Liver (tissue), 9 donors: Measurements from ENCODE around the gene RPL39L. TPM values are rescaled to one million over a fixed set of nuclear protein-coding genes. Genes with fewer than 3 reads are reported as not detected.

ENCODE experiments used
- DNase-seq: peaks from one replicate; pipeline ENCODE4 v3.0.0-alpha.2; 2017; ENCODE audit warnings: low spot score
- H3K27ac ChIP-seq, 2 donors: one replicate each; pipeline ENCODE4 v1.7.0; 2013; ENCODE audit warnings: inconsistent platforms in 2 of 2, low read length in 2 of 2, control low read depth in 1 of 2, low read depth in 1 of 2, mild to moderate bottlenecking in 1 of 2
- H3K27me3 ChIP-seq, 4 donors: one replicate each; pipeline versions ENCODE4 v1.6.1 to v1.7.0; 2013; ENCODE audit warnings: low read length in 3 of 4, inconsistent platforms in 1 of 4, mild to moderate bottlenecking in 1 of 4, moderate library complexity in 1 of 4; ENCODE audit not compliant: control insufficient read depth in 4 of 4, insufficient read depth in 4 of 4
- H3K36me3 ChIP-seq, 4 donors: one replicate each; pipeline versions ENCODE4 v1.6.1 to v1.7.0; 2013; ENCODE audit warnings: low read length in 3 of 4, mild to moderate bottlenecking in 3 of 4, low read depth in 1 of 4, moderate library complexity in 1 of 4; ENCODE audit not compliant: control insufficient read depth in 4 of 4, insufficient read depth in 3 of 4
- H3K4me1 ChIP-seq, 4 donors: one replicate each; pipeline versions ENCODE4 v1.6.1 to v1.7.0; 2013; ENCODE audit warnings: low read length in 3 of 4, mild to moderate bottlenecking in 3 of 4, moderate library complexity in 1 of 4; ENCODE audit not compliant: control insufficient read depth in 4 of 4, insufficient read depth in 4 of 4
- H3K4me3 ChIP-seq, 3 donors: one replicate each; pipeline versions ENCODE4 v1.6.1 to v1.7.0; 2013; ENCODE audit warnings: low read length in 3 of 3, control low read depth in 1 of 3, low read depth in 1 of 3, mild to moderate bottlenecking in 1 of 3
- H3K9ac ChIP-seq, 2 donors: one replicate each; pipeline ENCODE4 v1.7.0; 2013; ENCODE audit warnings: low read length in 2 of 2, mild to moderate bottlenecking in 2 of 2, moderate library complexity in 2 of 2, control low read depth in 1 of 2, low read depth in 1 of 2
- H3K9me3 ChIP-seq, 4 donors: one replicate each; pipeline versions ENCODE4 v1.6.1 to v1.7.0; 2013; ENCODE audit warnings: low read length in 3 of 4; ENCODE audit not compliant: control insufficient read depth in 4 of 4
- ATF3 ChIP-seq: IDR thresholded peaks from 2 replicates; pipeline ENCODE4 v1.6.1; 2016; ENCODE audit warnings: antibody characterized with exemption
- CTCF ChIP-seq: fragments of 150-350 bp; IDR thresholded peaks from 2 replicates; pipeline ENCODE4 v1.5.1; 2017; ENCODE audit warnings: improper control_type of control experiment, low read depth, low read length; ENCODE audit not compliant: missing input control
- EGR1 ChIP-seq, 2 donors: IDR thresholded peaks; 2 replicates each; pipeline ENCODE4 v1.6.1; 2016 to 2018; ENCODE audit warnings: antibody characterized with exemption in 2 of 2, low read depth in 2 of 2
- FOXA1 ChIP-seq: IDR thresholded peaks from 2 replicates; pipeline ENCODE4 v1.6.1; 2016; ENCODE audit warnings: antibody characterized with exemption
- FOXA2 ChIP-seq: IDR thresholded peaks from 2 replicates; pipeline ENCODE4 v1.6.1; 2016; ENCODE audit warnings: antibody characterized with exemption
- GABPA ChIP-seq, 2 donors: IDR thresholded peaks in 1 of 2; conservative IDR thresholded peaks in 1 of 2; 2 replicates each; pipeline ENCODE4 v1.6.1; 2016; ENCODE audit warnings: antibody characterized with exemption in 2 of 2, mild to moderate bottlenecking in 1 of 2, moderate library complexity in 1 of 2
- HNF4A ChIP-seq, 2 donors: conservative IDR thresholded peaks; 2 replicates each; pipeline ENCODE4 v1.6.1; 2016; ENCODE audit warnings: antibody characterized with exemption in 2 of 2, mild to moderate bottlenecking in 2 of 2
- HNF4G ChIP-seq: IDR thresholded peaks from 2 replicates; pipeline ENCODE4 v1.6.1; 2016; ENCODE audit warnings: antibody characterized with exemption
- JUND ChIP-seq, 2 donors: IDR thresholded peaks; 2 replicates each; pipeline ENCODE4 v1.6.1; 2016; ENCODE audit warnings: antibody characterized with exemption in 2 of 2
- MAX ChIP-seq: IDR thresholded peaks from 2 replicates; pipeline ENCODE4 v1.6.1; 2016; ENCODE audit warnings: antibody characterized with exemption
- NR2F2 ChIP-seq: IDR thresholded peaks from 2 replicates; pipeline ENCODE4 v1.6.1; 2016; ENCODE audit warnings: antibody characterized with exemption
- RAD21 ChIP-seq, 2 donors: IDR thresholded peaks; 2 replicates each; pipeline ENCODE4 v1.6.1; 2016; ENCODE audit warnings: antibody characterized with exemption in 2 of 2, mild to moderate bottlenecking in 2 of 2
- REST ChIP-seq: IDR thresholded peaks from 2 replicates; pipeline ENCODE4 v1.6.1; 2016; ENCODE audit warnings: antibody characterized with exemption, mild to moderate bottlenecking
- RXRA ChIP-seq, 2 donors: IDR thresholded peaks; 2 replicates each; pipeline ENCODE4 v1.6.1; 2017 to 2018; ENCODE audit warnings: antibody characterized with exemption in 2 of 2, mild to moderate bottlenecking in 1 of 2
- SP1 ChIP-seq: IDR thresholded peaks from 2 replicates; pipeline ENCODE4 v1.6.1; 2018; ENCODE audit warnings: antibody characterized with exemption, mild to moderate bottlenecking
- TAF1 ChIP-seq: conservative IDR thresholded peaks from 2 replicates; pipeline ENCODE4 v1.6.1; 2016; ENCODE audit warnings: antibody characterized with exemption, mild to moderate bottlenecking
- YY1 ChIP-seq: IDR thresholded peaks from 2 replicates; pipeline ENCODE4 v1.6.1; 2016; ENCODE audit warnings: antibody characterized with exemption, mild to moderate bottlenecking
- ZBTB33 ChIP-seq: IDR thresholded peaks from 2 replicates; pipeline ENCODE4 v1.6.1; 2016; ENCODE audit warnings: antibody characterized with exemption
- WGBS: extraction: QIAGEN DNeasy Blood & Tissue Kit; methylation state at CpG from one replicate; pipeline ENCODE4 v1.1.7; 2013; 5-methylcytosine and 5-hydroxymethylcytosine counted together
- polyA plus RNA-seq, 2 donors: library from polyadenylated mRNA; stranded (reverse) in 1 of 2; unstranded in 1 of 2; fragments of 200-250 nt in 1 of 2; fragments of >200 nt in 1 of 2; fragmentation: Nextera tagmentation in 1 of 2; extraction: Ambion mirVana in 1 of 2; gene quantifications; one replicate each; pipeline versions ENCODE4 v1.2.1 to v1.2.3, GENCODE V29; 2013 to 2015
- total RNA-seq, 2 donors: library from RNA; depleted of rRNA; stranded (reverse); fragments of >200 nt; gene quantifications; one replicate each; pipeline ENCODE4 v1.2.3, GENCODE V29; 2014
- donor health status: healthy.
- donor health status: healthy.
- donor health status: healthy.
- donor health status: healthy.
- donor health status: healthy.

Gene RPL39L
- total and polyA plus RNA-seq, 4 donors = 1.1 to 6.6 (median 4.2) TPM

- no peaks in the 10 kb centered on the region for H3K36me3 ChIP-seq
- H3K27ac ChIP-seq = no peak overlapping the region
- no peaks in the 10 kb centered on the region for H3K9me3 ChIP-seq
- H3K9ac ChIP-seq = no peak overlapping the region
- H3K4me3 ChIP-seq = no peak overlapping the region
- H3K4me1 ChIP-seq = peaks cover 0 to 14% (median 12%) of the 10 kb centered on the region in 4 donors
- WGBS = 80% methylated on average over 7 of the region's 7 CpGs
- TF ChIP-seq FOXA1 = no peak
- no peak for TF ChIP-seq MAX
- no peak for TF ChIP-seq TAF1
- no peak for TF ChIP-seq ATF3
- no peak for TF ChIP-seq NR2F2
- no peak for TF ChIP-seq GABPA (IDR thresholded peaks at IDR 0.05 in 1 of 2, conservative IDR thresholded peaks at IDR 0.05 in 1 of 2)
- TF ChIP-seq CTCF = no peak
- TF ChIP-seq FOXA2 = no peak
- TF ChIP-seq RAD21 (IDR thresholded peaks at IDR 0.05) = no peak
- TF ChIP-seq HNF4G = no peak
- H3K27me3 ChIP-seq = no peaks in the 10 kb centered on the region
- no peak for DNase-seq
Observed at GRCh38 chr3:187104342-187104741, 35.0 kb downstream of the RPL39L start.

GRCh38 chr3:187103251-187103650 is 36.0 kb downstream of the RPL39L start:
- no peak overlapping the region for H3K27ac ChIP-seq
- TF ChIP-seq FOXA1 = no peak
- TF ChIP-seq REST = no peak
- no peak for TF ChIP-seq TAF1
- TF ChIP-seq EGR1 (IDR thresholded peaks at IDR 0.05; ENCODE audit: low read depth in 2 of 2) = no peak
- TF ChIP-seq ATF3 = no peak
- no peak for TF ChIP-seq GABPA (IDR thresholded peaks at IDR 0.05 in 1 of 2, conservative IDR thresholded peaks at IDR 0.05 in 1 of 2)
- TF ChIP-seq HNF4A (conservative IDR thresholded peaks at IDR 0.05) = no peak
- no peak for TF ChIP-seq RXRA (IDR thresholded peaks at IDR 0.05)
- no peak for TF ChIP-seq HNF4G
- no peak for TF ChIP-seq ZBTB33
- no peak for TF ChIP-seq NR2F2
- TF ChIP-seq FOXA2 = no peak
- TF ChIP-seq RAD21 (IDR thresholded peaks at IDR 0.05) = no peak
- no peak for TF ChIP-seq SP1
- no peak for TF ChIP-seq CTCF
- no peak for TF ChIP-seq YY1
- no peak for TF ChIP-seq MAX
- TF ChIP-seq JUND (IDR thresholded peaks at IDR 0.05) = no peak
- no peak for DNase-seq
- no peak overlapping the region for H3K4me3 ChIP-seq
- WGBS = 95% methylated on average over 5 of the region's 5 CpGs
- no peak overlapping the region for H3K9ac ChIP-seq
- no peaks in the 10 kb centered on the region for H3K36me3 ChIP-seq
- H3K4me1 ChIP-seq = peaks cover 0 to 14% (median 12%) of the 10 kb centered on the region in 4 donors
- no peaks in the 10 kb centered on the region for H3K27me3 ChIP-seq
- H3K9me3 ChIP-seq = no peaks in the 10 kb centered on the region
